HG03442 (cell line): ENCODE results near the gene IGF2BP1.
"Not testable (repeated sequence)": the region's sequence is repeated elsewhere in the genome, so short reads cannot be mapped to it uniquely, and the experiment has no call there.

ENCODE experiments used
- ATAC-seq: cut with Tn5 transposase; IDR thresholded peaks from one replicate; pipeline ENCODE4 v1.9.1; 2021; ENCODE audit warnings: mild to moderate bottlenecking, moderate library complexity; ENCODE audit not compliant: unreplicated experiment

IGF2BP1 gene

DNA sequence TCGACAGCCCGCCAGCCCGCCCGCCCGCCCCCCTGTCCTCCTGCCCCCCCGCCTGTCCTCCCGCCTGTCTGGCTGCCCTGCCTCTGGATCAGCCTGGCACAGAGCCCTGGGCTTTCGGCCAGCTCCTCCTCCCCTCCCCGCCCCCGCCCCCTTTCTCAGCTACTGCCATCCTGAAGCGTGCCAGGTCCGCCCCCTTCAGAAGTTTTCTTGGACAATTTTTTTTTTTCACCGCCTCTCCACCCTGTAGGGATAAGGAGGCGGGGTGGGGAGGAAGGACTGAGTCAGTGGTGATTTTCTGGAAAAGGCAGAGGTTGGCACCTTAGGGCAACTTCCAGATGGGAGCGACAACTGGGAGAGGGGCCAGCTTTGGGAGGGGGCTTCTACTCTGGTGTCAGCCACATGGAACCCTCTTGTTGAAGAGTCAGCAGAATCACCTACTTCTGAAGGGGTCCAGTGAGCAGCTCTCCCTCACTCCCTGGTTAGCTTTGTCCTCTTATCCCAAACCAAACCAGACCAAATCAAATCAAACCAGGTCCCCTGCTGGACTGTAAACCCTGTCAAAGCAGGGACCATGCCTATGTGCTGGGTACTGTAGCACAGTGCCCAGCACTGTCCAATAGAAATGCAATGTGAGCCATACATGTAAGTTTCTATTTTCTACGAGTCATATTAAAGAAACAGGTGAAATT is 19.7 kb downstream of the IGF2BP1 start:
- no peak for ATAC-seq

DNA sequence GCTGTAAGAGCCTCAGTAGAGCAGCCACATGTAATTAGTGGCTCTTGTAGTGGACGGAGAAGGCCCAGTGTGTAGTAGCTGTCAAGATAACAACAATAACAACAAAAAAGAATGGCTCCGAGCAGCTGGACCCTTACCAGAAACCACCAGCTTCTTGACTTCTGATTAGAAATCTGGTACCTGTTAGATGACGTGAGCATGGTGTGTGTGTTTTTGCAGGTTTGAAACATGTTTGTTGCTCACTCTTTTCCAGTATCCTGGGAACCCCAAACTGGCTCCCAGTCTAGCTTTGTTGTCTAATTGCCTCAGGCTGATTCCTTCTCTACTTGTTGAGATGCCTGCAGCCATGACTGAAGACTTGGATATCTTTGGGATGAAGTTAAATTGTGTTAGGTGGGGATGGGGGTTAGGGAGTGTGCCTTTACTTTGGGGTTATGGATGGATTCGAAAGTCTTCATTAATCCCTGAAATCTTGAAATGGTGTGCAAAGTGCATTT is 21.0 kb downstream of the IGF2BP1 start:
- no peak for ATAC-seq

- ATAC-seq = no peak
Measured at GRCh38 chr17:49018748-49019147, 21.6 kb downstream of the IGF2BP1 start.

DNA sequence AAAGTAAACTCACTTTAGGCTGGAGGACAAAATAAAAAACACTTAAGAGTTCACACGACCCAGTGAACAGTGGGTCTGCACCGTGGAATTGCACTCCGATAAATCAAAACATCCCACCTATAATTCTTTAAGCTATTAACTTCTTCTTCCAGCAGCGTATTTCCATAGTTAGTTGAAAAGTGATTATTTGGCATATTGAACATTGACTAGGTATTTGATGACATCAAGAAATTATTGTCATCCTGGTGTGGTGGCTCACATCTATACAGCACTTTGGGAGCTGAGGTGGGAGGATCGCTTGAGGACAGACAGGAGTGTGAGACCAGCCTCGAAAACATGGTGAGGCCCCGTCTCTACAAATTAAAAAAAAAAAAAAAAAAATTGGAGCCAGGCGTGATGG is 23.4 kb downstream of the IGF2BP1 start:
- ATAC-seq = no peak

DNA sequence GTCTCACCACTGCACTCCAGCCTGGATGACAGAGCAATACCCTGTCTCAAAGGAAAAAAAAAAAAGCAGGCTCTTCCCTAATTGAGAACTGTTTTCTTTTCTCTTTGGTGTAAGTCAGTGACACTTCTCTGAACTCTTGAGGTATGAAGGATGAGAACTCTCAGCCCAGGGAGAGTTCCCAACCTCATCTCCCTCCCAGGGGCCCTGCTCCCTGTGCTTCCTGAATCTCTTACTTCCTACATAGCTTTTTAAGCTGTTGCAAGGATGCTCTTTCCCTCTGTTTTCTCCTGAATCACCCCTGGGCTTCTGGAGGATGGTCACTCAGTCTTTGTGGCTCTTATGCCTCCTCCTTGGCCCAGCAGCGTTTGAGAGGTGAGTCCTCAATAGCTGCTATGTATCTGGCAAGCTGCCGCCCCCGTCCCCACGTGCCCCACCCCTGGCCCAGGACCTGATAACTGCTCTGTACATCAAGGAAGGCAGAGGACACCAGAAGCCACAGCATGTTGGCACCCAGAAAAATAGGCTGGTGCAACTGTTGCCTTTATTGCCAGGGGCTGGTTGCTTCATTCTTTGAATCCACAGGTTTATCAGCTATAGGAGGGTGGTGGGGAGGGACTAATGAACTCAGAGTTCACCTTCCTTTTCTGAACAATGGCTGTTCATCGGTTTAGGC is 24.0 kb downstream of the IGF2BP1 start:
- no peak for ATAC-seq

- ATAC-seq = no peak
Measured at GRCh38 chr17:49021768-49022103, 24.6 kb downstream of the IGF2BP1 start.

GRCh38 chr17:49022391-49022941 is 25.3 kb downstream of the IGF2BP1 start:
- no peak for ATAC-seq

GRCh38 chr17:49024523-49024922 is 27.3 kb downstream of the IGF2BP1 start:
- no peak for ATAC-seq

DNA sequence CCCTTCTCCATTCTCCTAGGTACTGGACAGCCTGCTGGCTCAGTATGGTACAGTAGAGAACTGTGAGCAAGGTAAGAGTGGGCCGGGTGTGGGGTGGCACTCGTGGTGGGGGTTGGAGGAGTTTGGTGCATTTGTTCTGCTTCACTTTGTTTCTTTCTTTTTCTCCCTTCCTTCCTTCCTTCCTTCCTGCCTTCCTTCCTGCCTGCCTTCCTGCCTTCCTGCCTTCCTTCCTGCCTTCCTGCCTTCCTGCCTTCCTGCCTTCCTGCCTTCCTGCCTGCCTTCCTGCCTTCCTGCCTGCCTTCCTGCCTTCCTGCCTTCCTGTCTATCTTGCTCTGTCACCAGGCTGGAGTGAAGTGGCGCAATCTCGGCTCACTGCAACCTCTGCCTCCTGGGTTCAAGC is 29.3 kb downstream of the IGF2BP1 start:
- not testable (repeated sequence) for ATAC-seq

DNA sequence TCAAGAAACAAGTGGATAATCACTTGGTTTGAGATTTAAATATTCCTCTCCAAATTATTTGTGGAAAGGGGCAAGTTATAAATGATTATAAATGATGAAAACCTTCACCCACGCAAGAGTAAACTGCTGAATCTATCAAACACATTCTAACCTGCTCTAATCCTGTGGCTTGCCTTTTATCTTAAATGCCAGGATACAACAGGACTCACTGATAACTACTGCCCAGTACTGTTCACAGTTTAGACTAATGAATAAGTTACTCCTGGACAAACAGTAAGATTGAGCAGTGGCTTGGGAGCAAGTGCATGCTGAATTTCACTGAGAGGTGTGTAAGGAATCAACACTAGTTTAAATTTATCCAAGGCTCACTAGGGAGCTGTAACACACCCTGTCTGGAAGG is 31.1 kb downstream of the IGF2BP1 start:
- ATAC-seq = no peak

DNA sequence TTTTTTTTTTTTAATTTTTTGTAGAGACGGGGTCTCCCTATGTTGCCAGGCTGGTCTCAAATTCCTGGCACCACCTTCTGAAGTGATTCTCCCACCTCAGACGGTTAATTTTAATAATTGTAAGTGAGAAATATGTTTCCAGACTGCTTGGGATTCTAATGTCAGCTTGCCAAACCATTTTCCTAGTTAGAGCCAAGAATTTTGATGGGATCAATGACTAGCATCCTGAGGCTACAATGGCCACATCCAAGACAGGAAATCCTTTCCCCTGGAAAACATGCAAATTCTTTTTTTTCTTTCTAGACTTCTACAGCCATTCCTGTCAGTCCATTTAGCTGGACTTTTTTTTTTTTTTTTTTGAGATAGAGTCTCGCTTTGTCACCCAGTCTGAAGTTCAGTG is 32.6 kb downstream of the IGF2BP1 start:
- no peak for ATAC-seq

- ATAC-seq = no peak
Measured at GRCh38 chr17:49031965-49032928, 35.1 kb downstream of the IGF2BP1 start.

GRCh38 chr17:49035470-49036269 is 38.5 kb downstream of the IGF2BP1 start:
- no peak for ATAC-seq

DNA sequence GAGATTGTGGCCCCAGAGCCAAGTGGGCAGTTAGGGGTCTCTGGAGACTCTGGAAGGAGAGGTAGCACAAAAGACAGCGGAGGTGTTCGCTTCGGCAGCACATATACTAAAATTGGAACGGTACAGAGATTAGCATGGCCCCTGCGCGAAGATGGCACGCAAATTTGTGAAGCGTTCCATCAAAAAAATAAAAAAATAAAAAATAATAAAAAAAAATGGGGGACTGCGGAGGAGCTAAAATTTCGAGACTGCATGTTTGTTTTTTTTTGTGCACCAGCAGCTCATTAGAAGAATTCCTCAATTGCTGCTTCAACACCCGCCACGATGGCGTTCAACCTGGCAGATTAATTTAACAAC is 39.1 kb downstream of the IGF2BP1 start:
- ATAC-seq = no peak

DNA sequence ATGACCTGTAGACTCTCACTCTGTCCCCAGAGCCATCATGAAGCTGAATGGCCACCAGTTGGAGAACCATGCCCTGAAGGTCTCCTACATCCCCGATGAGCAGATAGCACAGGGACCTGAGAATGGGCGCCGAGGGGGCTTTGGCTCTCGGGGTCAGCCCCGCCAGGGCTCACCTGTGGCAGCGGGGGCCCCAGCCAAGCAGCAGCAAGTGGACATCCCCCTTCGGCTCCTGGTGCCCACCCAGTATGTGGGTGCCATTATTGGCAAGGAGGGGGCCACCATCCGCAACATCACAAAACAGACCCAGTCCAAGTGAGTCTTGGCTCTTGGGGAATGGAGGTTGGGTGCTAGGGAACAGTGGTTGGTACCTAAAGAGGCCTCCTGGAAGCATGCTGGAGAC is 41.0 kb downstream of the IGF2BP1 start:
- no peak for ATAC-seq

DNA sequence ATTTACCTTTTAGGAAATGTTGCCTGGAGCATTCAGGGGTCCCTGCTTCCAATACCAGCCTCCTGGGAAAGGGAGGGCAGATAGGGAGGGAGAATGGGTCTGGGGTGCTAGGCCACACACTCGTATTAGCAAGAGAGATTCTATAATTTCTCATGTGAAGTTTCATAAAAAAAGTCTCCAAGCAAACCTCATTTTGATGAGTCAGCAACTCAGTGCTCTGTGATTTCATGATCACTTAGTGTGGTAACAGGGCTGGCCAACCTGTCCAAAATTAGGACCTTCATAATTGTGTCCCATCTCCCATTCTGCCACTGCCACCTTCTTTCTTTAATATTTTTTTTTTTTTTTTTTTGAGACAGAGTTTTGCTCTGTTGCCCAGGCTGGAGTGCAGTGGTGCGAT is 41.4 kb downstream of the IGF2BP1 start:
- no peak for ATAC-seq

DNA sequence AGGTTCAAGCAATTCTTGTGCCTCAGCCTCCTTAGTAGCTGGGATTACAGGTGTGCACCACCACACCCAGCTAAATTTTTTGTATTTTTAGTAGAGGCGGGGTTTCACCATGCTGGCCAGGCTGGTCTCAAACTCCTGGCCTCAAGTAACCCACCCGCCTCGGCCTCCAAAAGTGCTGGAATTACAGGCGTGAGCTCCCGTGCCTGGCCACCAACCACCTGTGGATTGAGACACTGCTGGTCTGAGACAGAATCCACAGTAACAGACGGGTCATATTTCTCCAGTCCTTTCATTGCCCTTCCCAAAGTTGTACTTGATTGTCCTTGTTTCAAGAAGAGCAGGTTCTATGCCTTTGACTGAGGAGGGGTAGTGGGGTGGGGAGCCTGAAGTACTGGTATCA is 42.3 kb downstream of the IGF2BP1 start:
- ATAC-seq = not testable (repeated sequence)

DNA sequence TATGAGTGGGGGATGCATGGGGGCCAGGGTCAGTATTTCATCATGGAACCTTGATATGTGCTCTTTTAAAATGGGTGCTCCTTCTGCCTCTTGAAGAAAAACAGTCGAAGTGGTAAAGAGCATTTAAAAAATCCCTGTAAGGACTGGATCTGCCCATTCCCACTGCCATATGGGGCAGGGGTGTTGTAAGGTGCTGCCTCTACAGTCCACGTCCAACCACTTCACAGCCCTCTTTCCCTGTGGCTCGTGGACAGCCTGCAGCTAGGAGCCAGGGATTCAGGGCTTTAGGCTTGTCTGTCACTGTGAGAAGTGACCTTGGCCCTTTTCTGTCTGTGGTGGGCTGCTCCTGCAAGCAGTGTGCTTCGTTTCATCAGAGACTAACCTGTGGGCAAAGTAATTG is 44.3 kb downstream of the IGF2BP1 start:
- ATAC-seq = no peak

DNA sequence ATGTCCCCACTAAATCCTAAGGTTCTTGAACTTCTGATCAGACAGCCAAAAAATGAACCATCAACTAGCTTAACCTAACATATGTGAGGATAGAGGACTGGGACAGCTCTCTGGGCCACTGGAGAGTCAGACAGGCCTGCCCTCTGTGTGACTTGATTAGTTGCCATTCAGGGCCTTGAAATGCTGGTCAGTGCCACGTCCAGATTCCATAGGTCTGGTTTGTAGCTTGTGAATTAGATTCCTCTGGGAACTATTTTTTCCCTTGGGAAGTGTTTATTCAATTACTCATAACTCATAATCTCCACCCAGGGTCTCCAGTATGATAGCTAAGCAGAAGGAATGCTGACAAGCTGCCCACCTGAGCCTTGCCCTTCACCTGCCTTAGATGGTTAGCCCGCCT is 48.2 kb downstream of the IGF2BP1 start:
- ATAC-seq = no peak

- ATAC-seq = no peak
Measured at GRCh38 chr17:49046912-49047311, 49.7 kb downstream of the IGF2BP1 start.

DNA sequence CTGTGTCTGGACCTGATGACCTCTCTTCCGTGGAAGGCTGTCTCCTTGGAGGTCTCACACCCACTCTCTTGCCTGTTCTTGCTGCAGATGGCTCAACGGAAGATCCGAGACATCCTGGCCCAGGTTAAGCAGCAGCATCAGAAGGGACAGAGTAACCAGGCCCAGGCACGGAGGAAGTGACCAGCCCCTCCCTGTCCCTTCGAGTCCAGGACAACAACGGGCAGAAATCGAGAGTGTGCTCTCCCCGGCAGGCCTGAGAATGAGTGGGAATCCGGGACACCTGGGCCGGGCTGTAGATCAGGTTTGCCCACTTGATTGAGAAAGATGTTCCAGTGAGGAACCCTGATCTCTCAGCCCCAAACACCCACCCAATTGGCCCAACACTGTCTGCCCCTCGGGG is 52.1 kb downstream of the IGF2BP1 start:
- no peak for ATAC-seq
